Ecto neural progenitor cell (in vitro differentiated cells): ENCODE measurements around the gene OR52K2.
"Not testable (repeated sequence)": the region's sequence is repeated elsewhere in the genome, so short reads cannot be mapped to it uniquely, and the experiment has no call there.

Experiments used
- DNase-seq: peaks from one replicate; pipeline ENCODE4 v3.0.0-alpha.2; 2018; ENCODE audit warnings: low spot score

Gene OR52K2

DNA sequence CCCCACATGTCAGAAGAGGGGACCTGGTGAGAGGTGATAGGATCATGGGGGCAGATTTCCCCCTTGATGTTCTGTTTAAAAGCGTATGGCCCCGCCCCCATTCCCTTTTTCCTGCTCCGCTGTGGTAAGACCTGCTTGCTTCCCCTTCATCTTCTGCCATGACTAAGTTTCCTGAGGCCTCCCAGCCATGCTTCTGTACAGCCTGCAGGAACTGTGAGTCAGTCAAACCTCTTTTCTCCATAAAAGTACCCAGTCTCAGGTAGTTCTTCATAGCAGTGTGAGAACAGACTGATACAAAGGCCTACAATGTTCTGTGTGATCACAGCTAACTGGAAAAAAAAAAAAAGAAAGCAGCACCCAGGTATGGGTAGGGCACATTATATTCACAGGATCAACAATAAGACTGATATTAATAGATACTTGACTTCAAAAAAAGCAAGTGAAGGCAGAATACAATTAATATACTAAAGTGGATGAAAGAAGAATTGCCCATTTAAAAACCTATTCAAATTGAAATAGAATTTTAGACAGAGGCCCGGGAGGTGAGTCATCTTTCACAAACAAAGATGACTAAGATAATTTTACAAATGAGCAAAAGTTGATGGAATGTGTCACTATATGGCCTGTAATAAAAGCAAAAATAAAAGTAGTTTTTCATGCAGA, 31.6 kb downstream of the OR52K2 start:
- DNase-seq: no peak

DNA sequence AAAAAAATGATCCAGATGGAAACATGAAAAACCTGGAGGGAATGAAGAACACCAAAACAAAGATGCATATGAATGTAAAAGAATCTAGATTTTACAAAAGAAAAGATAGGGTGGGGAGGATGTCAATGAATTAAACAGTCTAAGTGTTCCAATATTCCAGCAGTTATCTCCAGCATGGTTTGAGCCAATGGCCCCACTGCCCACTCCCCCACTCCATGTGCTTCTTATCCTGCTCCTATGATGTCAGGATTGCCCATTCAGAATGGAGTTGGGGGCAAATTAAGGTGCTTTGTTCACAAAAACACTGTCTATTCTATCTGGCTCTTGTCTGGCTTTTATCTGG, 32.1 kb downstream of the OR52K2 start:
- no peak for DNase-seq

DNA sequence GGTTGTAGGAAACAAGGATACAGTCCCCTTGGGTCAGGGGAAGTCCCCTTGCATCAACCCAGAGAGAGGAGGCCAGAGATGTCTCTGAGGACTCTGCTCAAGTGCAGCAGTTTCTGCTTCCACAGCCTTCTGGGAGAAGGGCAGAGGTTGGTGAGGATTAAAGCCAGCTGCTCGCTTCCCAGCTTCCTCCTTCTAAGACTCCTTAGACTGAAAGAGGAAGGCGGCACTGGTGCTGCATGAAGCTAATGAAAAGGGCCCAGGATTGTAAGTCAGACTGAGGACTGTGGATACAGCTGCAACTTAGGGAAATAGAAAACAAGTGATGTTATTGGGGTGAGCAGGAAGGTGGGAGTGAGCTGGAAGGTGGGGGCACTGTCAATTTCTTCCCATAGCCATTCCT, 33.4 kb downstream of the OR52K2 start, which contains the start of gene OR52K1:
Gene OR52K1, plus strand, starts transcription at position 202 of the 400 bp plus-strand sequence. CDS start 6,255 bp downstream, outside the sequence.
- no peak for DNase-seq

DNA sequence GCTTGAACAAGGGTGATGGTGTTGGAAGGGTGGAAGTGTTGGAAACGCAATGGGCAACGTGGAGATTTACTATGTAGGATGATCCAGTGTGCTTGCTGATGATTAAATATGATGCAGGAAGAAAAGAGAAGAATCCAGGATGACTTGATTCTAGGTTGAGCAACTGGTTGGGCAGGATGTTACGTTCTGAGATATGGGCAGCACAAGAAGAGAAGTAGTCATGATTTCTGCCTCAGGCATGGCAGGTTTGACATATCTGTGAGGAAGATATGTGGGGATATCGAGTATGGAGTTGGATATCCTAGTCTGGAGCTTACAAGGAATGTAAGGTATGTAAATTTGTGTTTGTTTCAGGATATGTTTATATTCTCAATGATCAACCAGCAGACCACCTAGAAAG, 35.2 kb downstream of the OR52K2 start:
- DNase-seq: no peak

DNA sequence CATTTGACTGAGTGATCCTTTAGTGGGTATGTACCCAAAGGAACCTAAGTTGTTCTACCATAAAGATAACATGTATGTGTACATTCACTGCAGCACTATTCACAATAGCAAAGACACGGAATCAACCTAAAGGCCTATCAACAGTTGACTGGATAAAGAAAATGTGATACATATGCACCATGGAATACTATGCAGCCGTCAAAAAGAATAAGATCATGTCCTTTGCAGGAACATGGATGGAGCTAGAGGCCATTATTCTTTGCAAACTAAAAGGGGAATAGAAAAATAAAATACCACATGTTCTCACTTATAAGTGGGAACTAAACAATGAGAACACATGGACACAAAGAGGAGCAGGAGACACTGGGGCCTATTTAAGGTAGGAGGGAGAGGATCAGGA, 42.3 kb downstream of the OR52K2 start:
- DNase-seq: not testable (repeated sequence)

DNA sequence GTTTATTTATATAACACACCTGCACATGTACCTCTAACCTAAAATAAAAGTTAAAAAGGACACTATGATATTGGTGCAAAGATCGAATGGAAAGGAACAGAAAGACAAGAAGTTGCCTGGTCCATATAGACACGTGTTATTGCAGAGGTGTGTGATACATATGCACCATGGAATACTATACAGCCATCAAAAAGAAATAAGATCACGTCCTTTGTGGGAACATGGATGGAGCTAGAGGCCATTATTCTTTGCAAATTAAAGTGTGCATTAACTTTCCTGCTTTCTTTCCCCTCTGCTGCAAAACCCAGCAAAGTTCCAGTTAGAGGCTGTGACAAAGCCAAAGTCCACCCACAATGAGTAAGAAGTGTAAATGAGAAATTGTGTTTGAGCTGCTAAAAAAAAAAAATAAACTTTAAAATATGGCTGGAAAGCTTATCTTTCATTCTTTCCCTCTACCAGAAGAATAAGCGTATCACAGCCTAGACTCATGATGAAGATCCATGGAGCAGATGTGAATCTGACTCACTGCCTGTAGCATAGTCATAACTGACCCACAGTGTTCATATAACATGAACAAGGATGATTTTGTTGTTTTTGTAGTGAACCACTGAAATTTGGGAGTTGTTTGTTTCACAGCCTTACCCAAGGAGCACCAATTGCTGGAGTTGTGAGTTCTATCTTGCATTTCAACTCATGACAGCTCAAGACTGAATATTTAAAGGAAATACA, 42.9 kb downstream of the OR52K2 start:
- DNase-seq: no peak

DNA sequence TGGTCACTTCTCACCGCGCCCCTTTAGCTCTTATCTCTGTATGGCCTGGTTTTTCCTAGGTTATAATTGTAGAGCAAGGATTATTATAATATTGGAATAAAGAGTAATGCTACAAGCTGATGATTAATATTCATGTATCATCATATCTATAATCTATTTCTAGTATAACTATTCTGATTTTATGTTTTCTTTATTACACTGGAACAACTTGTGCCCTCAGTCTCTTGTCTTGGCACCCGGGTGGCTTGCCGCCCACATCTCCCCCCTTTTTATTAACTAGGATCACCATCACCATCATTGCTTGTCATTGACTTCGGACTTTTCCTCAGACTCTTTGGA, 44.4 kb downstream of the OR52K2 start:
- DNase-seq: no peak

DNA sequence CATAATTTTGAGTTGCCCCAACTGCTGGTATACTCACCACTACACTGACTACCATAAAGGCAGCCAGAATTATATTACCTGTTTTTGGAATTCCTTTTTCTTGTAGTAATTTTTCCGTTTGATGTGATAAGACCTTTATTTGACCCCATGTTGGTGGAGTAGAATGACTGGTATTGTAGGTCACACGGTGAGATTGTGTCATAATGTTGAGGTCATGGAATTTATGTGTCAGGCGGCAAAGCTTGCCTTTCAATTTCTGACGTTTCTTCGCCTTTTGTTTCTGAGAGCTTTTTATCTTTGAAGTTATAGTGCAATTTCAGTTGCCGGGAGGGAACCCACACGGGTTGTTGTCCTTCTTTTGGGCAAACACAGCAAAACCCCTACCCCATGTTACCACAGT, 46.4 kb downstream of the OR52K2 start:
- DNase-seq: no peak

DNA sequence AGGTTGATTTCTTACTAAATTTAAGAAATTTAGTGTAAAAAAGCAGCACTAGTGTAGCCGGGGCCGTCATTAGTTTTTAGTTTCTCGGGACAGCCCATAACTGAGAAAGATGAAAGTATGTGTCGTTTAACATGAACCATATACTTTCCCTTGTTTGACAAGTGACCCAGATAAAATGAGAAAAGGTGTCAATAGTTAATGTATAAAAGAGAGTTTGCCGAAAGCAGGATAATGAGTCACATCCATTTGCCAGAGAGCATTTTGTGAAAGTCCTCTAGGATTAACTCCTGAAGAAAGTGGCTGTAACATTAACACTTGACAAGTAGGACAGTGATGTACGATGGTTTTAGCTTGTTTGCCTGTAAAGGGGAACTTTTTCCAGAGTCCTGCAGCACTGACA, 46.9 kb downstream of the OR52K2 start:
- DNase-seq: no peak

DNA sequence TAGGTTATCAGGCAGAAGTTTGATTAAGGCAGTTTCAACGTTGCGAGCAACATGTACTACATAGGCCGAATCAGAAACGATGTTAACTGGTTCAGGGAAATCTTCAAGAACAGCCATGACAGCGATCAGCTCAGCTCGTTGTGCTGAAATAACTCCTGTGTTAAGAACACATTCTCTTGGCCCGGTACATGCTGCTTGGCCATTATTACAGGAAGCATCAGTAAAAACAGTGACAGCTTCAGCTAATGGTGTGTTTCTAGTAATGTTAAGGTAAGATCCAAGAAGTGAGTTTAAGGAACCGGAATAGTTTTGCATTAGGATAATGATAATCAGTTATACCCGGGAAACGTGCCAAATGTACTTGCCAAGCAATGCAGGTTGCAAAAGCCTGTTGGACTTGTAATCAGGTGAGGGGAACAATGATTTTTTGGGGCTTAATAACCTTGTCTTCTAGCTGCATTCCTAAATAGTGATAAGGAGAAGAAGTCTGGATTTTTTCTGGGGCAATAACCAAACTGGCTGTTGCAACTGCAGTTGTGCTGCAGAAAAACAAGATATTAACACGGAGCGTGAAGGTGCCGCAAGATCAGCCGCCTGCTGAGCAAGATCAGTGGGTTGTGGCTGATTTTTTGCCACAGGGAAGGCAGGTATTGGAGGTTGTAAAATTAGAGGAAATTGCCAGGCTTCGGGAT, 47.6 kb downstream of the OR52K2 start:
- no peak for DNase-seq
